HG03520 (cell line): ENCODE data around the gene BBX.

ENCODE experiments used
- ATAC-seq: cut with Tn5 transposase; IDR thresholded peaks from one replicate; pipeline ENCODE4 v1.9.1; 2021; ENCODE audit warnings: mild to moderate bottlenecking, moderate library complexity; ENCODE audit not compliant: unreplicated experiment

Gene BBX

GRCh38 chr3:107598926-107599771, 76.4 kb downstream of the BBX start:
- peak; percentile 89 for ATAC-seq

- ATAC-seq: no peak
Observed at GRCh38 chr3:107599772-107600145, 77.0 kb downstream of the BBX start.

GRCh38 chr3:107600780-107601179, 78.0 kb downstream of the BBX start:
- ATAC-seq: no peak

GRCh38 chr3:107604057-107604822, 81.5 kb downstream of the BBX start:
- no peak for ATAC-seq

- ATAC-seq: no peak
Observed at GRCh38 chr3:107611775-107612469, 89.2 kb downstream of the BBX start.

GRCh38 chr3:107612664-107613084, 89.9 kb downstream of the BBX start:
- no peak for ATAC-seq

GRCh38 chr3:107619549-107619948, 96.8 kb downstream of the BBX start:
- no peak for ATAC-seq

- ATAC-seq: no peak
Observed at GRCh38 chr3:107620534-107620933, 97.8 kb downstream of the BBX start.

GRCh38 chr3:107621465-107621864, 98.7 kb downstream of the BBX start:
- ATAC-seq: no peak

GRCh38 chr3:107627962-107628542, 105.3 kb downstream of the BBX start:
- ATAC-seq: no peak

GRCh38 chr3:107629566-107629965, 106.8 kb downstream of the BBX start:
- ATAC-seq: no peak

- ATAC-seq: no peak
Observed at GRCh38 chr3:107630779-107631178, 108.0 kb downstream of the BBX start.

GRCh38 chr3:107632576-107632975, 109.8 kb downstream of the BBX start:
- no peak for ATAC-seq

- ATAC-seq: peak; percentile 94
Observed at GRCh38 chr3:107633327-107634098, 110.8 kb downstream of the BBX start.

- ATAC-seq: peak; percentile 37
Observed at GRCh38 chr3:107634099-107634489, 111.3 kb downstream of the BBX start.

- no peak for ATAC-seq
Observed at GRCh38 chr3:107637416-107638183, 114.8 kb downstream of the BBX start.

GRCh38 chr3:107641572-107642307, 119.0 kb downstream of the BBX start:
- no peak for ATAC-seq

GRCh38 chr3:107643038-107643883, 120.5 kb downstream of the BBX start:
- peak; percentile 49 for ATAC-seq
